GM18867 (cell line): ENCODE results near the gene MACROD2.

Experiments
- ATAC-seq: cut with Tn5 transposase; IDR thresholded peaks from one replicate; pipeline ENCODE4 v1.9.1; 2021; ENCODE audit warnings: mild to moderate bottlenecking, moderate library complexity; ENCODE audit not compliant: unreplicated experiment

The MACROD2 gene

DNA sequence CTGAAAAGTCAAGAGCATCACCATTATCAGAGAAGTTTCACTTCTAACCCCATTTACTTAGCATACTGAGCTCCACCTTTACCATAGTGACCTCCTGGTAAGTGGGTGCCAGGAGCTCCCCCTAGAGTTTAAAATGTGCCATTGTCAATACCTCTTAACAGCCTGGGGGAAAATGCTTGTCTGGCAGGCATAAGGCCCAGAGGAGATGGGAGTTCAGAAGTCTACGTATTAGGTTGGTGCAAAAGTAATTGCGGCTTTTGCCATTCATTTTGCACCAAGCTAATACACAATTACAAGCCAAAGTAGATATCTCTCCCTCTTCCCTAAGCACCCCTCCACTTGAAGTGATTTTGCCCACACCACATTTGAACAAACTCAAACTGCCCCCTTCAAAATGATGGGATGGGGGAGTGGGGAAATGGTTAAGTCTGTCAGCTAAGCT is 1658.9 kb downstream of the MACROD2 start:
- ATAC-seq: peak; percentile 99

DNA sequence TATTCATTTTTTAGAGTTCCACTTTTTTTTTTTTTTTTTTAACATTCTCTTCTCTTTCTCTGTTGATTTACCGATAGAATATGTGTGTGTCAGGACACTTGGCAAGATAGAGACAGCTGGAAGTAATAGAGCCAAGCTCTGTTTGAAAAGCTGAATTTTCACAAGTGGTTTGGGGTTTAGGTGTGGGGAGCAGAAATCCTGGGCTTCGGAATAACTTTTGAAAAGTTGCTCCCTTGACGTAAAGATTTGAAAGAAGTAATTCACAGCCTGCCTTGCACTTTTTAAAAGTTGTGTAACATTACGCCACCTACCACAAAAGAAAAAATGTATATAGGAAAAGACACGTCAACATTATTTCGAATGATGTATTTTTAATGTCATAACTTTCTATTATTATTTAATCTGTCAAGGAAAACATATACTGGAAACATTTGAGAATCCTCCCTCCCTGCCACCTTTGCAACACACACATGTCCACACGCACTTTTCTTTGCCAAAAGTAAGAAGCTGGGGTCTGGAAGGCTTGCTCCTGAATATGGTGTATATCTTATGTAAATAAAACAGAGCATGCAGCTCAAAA is 1660.1 kb downstream of the MACROD2 start:
- ATAC-seq: no peak

DNA sequence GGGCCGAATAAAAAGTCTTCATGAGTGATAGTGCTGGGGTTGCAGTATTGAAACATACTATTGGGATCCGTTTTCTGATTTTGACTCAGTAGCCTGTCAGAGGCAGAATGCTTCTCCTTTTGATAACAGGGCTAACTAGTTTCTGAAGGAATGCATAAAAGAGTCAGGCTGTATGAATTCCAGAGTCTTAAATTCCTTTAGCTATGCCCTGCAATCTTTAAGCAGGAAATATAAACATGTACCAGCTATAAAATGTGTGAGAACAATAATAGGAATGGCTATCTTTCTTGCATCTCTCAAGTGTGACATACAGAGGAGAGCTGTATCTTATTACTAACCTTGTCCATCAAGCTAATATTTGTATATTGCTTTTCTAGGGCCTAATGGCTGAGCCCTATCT is 1660.8 kb downstream of the MACROD2 start:
- no peak for ATAC-seq

DNA sequence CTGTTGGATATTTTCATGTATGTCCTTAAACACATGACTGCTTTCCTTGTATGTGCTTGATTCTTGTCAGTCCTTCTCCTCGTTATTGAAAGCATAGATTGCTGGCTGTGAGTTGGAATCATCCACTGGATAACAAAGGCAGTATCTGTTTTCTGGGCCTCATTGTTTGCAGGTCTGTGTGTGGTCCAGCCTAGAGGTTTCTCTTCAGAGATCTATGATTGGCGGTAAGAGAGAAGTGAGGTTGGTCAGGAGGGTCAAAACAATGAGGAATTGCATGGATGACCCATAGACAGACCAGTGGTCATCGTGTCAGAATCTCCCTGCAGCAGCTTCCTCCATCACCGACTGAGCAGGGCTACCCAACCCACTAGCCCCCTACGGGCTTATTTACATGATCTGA is 1663.0 kb downstream of the MACROD2 start:
- no peak for ATAC-seq

DNA sequence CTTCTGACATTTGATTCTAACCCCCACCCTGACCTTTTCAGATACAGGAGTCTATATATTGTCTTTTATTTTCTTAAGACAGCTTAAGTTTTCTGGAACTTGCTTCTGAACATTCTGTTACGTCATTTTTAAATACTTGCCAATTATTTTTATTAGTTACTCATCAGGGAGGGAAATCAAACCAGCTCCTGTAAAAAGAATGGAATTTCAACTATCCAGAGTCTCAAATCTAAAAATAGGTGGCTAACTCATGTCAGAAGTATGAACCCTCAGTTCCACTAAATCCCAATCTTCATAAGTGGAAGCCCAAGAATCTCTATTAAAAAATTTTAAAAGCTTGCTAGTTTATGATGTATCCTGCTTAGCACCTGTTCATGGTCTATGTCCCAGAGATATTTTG is 1677.9 kb downstream of the MACROD2 start:
- no peak for ATAC-seq

DNA sequence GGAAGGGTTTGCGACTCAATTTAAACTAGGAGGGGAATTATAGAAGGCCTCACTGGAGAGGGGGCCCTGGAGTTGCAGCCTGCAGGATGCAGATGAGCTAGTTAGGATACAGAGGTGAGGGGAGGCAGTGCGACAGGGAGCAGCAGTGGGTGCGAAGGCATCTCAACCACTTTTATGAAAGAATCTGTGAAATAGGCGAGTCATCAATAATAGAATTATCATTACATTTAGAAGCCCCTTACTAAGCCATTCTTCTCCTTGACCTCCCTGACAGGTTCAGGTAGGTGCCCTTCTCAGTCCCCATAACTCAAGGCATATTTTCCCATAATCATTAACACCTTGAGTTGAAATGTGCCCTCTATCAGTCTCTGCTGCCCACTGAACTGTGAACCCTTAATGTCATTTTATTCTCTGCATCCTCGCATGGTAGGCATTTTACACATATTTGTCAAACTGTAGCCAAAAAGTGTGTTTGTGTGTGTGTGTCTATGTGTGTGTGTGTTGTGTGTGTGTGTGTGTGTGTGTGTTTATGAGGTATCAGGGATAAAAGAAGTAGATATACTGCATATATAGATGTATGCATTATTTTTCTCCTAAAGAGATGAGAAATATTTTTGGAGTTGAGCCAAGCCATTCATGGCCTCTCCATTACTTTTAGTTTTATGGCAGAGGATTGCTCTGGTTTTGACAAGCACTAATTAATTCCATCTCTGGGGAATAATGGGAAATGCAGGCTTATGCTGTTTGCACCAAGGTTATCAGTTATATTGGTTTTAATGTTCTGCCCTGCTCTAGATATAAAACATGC is 1679.1 kb downstream of the MACROD2 start:
- no peak for ATAC-seq

DNA sequence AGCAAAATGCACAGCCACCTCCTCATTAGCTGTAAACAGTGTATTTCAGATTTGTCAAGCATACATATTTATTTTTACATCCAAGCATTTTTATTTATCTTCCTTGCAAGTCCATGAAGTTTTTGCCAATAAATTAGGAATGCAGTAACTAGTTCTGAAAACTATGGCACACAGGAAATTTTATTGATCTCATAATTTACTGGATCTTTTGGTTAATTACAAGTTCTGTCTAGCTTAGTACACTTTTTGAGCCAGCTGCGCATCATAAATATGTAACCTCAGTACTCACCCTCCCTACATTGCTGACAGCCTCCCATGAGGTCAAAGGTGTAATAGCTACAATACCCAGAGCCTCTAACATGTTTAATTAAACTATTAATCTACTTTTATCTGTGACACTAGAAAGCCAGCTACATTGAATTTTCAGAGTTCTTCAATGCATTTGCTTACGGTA is 1679.8 kb downstream of the MACROD2 start:
- no peak for ATAC-seq

DNA sequence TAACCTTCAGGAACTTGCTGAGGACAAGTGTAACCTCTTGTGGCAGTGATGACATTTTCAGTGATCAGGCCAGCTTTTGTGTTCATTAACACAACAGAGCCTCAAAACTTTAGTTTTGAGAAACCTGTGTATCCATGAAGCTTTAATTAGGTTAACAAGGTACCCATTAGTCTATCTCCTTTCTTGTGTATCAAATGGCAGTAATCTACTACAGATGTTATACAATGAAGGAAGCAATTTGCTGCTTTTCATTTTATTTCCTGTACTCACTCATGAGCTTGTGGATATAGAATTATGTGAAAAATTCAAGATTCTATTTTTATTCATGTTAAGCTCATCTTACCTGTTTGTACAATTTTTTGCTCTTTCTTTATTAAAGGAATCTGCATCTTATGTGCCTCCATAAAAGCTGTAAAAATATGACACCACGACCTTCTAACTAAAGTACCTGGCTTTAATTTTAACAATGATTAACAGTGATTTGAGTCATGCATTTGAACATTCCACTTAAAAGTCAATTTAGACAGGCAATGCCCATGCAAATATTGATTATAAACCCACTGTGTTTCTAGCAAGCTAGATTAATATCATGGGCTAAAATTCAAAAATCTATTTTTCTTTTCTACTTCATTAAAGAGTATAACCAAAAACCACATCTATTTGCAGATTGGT is 1680.6 kb downstream of the MACROD2 start:
- no peak for ATAC-seq

DNA sequence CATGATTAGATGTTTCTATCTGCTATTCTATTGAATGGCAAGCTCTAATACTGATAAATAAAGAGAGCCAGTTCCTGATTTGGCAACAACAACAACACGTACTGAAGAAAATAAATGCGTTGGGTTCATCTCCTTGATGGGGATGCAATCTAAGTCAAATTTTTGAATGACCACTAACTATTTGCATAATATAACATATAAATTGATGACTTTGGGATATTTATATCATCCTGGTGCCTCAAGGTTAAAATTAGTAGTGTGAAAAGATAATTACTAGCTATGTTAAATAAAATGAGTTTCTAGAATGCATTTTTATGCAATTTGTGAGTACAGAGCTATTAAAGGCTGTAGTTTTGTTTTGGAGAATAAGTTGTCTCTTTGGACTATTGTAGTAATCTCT is 1681.5 kb downstream of the MACROD2 start:
- ATAC-seq: no peak

DNA sequence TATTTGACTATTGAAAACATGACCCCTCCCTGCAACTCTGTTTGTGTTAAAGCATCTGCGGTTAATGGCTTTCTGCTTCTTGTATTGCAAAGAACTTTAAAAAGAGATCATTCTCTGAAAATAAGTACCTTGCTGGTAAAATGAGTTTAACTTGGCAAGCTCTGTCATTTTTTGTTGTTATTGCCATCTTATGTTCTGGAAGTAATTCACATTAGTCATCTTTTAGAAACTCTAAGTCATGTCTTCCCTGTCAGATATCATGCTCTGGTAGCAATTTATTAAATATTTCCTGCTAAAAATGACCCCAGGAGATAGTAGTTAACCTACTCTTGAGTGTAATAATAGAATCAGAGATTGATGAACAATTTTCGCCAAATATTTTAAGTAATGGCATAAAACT is 1687.4 kb downstream of the MACROD2 start:
- ATAC-seq: no peak

DNA sequence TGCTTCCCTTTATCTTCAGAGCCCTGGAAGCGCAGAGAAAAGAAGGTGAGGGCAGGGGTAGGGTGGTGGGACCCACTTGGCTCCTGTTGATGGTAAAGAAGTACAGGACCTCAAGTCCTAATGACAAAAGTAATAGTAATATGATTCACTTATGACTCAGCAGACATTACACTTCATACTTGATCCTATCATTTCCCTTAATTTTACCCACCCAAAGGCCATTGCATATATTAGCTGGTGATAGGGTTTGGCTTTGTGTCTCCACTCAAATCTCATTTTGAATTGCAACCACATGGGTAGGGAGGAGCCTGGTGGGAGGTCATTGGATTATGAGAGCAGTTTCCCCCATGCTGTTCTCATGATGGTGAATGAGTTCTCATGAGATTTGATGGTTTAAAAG is 1697.3 kb downstream of the MACROD2 start:
- no peak for ATAC-seq

DNA sequence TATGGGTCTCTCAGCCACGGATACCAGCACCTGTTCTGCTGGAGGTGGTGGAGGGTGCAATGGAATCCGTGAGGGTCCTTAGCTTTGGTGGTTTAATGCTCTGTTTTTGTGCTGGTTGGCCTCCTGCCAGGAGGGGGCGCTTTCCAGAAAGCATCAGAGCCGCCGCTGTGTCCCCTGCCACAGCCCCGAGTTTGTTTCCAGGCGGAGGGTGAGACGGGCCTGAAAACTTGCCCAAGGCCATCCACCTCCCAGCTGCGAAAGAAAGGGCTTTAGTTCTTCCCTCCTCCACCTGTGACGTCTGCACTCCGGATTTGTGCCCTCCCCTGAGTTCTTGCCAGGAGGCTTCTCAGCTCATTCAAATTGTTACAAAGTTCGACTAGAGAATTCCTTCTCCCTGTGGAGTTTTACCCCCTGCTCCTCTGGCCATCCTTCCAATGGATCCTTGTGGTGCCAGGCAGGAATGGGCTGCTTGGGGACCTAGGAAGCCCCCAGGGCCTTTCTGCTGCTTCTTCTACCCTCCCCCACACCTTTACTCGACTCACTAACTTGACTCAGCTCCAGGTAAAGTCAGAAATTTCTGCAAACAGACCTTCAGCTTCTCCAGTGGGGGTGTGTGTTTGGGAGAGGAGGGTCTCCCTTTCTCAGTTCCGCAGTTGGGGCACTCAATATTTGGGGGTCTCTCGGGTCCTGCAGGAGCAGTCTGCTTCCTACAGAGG is 1704.3 kb downstream of the MACROD2 start:
- no peak for ATAC-seq

DNA sequence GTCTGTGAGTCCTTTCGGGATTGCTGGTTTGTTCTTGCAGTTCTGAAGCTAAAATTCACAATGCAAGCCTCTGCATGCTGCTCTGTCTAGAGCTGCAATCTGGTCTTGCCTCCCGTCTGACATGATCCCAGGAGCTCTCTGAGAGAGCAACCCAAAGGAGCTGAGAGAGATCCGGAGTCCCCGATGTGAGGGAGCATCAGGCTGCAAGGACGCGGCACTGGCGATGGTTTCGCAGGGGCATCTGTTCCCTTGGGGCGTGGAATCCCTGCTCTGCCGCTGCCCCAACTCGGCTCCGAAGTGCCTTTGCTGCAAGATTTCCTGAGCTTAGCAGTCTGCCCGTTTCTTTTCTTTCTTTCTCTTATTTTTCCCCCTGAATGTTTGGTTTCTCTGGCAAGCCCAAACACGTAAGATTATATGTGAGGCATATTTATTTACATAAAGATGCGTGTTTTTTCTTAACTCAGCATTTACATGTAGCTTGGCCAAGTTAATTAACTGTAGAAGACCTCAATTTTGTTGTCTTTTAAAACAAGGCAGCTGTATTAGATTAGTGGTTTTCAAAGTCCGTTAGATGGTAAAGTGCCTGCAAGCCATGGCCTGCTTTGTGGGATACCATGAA is 1704.9 kb downstream of the MACROD2 start:
- ATAC-seq: no peak

DNA sequence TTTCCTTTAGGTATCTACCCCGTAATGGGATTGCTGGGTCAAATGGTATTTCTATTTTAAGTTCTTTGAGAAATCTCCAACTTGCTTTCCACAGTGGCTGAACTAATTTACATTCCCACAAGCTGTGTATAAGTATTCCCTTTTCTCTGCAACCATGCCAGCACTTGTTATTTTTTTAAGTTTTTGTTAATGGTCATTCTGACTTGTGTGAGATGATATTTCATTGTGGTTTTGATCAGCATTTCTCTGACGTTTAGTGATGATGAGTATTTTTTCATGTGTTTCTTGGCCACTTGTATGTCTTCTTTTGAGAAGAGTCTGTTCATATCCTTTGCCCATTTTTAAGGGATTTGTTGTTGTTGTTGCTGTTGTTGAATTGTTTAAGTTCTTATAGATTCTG is 1706.8 kb downstream of the MACROD2 start:
- ATAC-seq: no peak

DNA sequence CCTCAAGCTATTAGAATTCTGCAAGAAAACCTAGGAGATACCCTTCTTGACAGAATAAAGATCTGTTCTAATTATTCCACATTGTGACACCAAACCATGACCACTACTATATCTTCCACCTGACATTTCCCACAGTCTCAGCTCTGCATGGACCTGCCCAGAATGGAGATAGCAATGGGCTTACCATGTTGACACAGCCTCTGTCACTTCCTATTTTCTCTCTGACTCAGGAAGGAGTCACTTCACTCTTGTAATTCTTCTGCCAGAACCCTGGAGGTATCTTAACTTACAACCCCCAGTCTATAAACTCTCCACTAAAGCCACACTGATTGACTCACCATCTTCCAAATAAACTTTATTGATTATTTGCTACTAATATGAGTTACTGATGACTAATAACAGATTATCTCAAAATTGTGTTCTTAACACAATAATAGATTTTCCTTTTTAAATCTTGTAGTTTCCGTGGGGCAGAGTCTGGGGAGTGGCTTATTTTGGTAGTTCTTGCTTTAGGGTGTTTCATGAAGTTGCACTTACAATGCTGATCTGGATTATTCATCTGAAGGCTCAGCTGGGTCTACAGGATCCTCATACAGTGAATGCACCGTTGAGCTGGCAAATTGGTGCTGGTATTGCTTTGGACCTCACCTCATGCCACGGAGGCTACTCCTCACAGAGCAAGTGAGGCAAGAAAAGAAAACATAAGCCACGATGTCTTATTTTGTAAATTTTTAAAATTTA is 1708.0 kb downstream of the MACROD2 start:
- ATAC-seq: no peak

DNA sequence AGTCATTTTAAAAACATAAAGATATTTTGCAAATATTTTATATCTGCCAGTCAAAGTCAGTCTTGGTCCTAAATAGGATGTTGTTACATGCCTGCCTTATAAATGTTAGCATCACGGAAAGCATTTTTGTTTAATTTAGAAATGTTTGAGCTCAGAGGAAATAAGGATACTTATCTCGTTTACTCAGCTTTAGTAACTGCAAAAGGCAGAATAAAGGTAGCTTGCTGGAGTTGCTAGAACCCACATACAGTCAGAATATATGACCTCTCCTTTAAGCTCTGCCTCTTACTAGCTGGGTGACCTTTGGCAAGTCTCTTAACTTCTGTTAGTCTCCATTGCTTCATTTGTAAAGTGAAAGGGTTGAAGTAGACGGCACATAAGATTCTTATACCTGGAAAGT is 1710.7 kb downstream of the MACROD2 start:
- no peak for ATAC-seq

DNA sequence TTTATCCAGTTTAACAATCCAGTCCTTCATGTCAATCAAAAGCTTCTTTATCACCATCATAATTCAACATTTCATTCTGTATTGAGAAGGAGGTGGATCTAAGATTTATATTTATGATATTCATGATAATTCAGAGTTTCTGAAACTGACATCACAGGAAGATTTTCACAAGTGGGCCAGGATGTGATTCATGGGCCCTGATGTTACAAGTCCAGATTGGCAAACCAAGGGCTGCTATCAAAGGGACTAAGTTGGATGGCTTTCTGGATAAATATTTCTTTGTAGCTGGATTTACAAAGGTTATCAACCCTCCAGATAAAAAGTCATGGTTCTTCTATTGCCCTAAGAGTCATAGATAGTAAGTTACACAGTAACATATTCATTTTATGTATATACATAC is 1711.4 kb downstream of the MACROD2 start:
- no peak for ATAC-seq

DNA sequence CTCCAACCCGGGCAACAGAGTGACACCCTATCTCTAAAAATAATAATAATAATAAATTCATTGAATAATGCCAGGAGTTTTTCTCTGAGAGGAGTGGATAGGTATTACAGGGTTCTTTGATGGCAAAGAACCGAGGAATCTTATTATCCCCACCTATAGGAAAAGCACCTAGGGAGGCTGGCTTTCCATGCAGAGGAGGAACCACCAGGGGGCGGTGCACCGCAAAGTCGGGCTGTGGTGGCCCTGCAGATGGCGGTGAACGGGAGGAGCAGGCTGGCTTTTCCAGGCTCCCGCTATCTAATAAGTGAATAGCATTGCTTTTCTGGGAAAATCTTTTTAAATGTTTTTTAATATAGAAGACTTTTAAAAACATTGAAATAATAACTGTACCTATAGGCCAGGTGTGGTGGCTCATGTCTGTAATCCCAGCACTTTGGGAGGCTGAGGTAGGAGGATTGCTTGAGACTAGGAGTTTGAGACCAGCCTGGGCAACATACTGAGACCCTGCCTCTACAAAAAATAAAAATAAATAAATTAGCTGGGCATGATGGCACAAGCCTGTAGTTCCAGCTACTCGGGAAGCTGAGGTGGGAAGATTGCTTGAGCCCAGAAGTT is 1713.8 kb downstream of the MACROD2 start:
- no peak for ATAC-seq

DNA sequence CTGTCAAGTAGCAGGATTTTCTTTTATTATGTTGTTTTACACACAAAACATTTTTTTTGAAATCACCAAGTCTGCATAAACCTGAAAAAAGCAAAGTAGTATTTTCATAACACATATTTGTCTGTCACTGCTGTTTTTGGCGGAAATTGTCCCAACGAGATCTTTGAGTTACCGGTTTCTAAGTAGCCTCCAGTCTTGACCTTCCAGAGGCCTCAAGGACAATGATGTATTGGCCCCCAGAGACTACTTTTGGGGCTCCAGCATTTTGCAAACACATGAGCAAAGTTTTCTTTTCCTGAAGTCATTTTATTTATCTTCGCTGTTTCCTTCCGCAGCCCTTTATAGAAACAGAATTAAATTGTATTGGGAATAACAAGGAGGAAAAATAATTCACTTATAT is 1715.3 kb downstream of the MACROD2 start:
- ATAC-seq: no peak

DNA sequence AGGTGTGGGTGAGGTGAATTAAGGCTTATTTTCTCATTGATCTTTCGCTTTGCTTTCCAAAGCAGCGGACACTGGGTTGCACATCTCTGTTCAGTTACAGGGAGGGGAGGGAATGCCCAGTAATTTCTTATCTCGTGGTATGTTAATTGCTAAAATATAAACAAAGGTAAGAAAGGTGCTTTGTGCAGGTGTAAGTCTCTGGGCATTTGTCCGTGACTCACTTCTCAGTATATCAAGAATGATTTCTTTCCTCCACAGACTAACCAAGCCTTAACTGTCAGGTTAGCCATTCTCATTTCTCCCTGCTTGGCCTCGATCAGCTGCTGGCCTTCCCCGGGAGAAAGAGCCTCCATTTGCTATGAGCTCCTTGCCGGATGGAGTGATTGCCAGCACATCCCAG is 1715.9 kb downstream of the MACROD2 start:
- ATAC-seq: no peak
